GM23338 (cell line): ENCODE measurements around the gene GLA. TPM values are rescaled to one million over a fixed set of nuclear protein-coding genes. Genes with fewer than 3 reads are reported as not detected.

Source experiments
- ATAC-seq: fragments of 200-7000 bp; cut with Tn5 transposase; 3 replicates; pipeline ENCODE4 v1.9.1; 2020
- DNase-seq: peaks from one replicate; pipeline ENCODE4 v3.0.0-alpha.2; 2015; ENCODE audit warnings: low spot score
- H2AFZ ChIP-seq: fragments of 200-600 bp; sonication (generic); 2 replicates; pipeline ENCODE4 v1.8.0; 2016; ENCODE audit warnings: antibody characterized with exemption, mild to moderate bottlenecking, moderate library complexity
- H3F3A ChIP-seq: fragments of 200-600 bp; sonication (generic); replicated peaks from 2 replicates; pipeline ENCODE4 v1.8.0; 2017; ENCODE audit warnings: antibody characterized with exemption, mixed run types, low read depth
- H3K27ac ChIP-seq: fragments of 200-600 bp; sonication (generic); 2 replicates; pipeline ENCODE4 v1.6.1; 2016; ENCODE audit warnings: low read depth
- H3K27me3 ChIP-seq: fragments of 200-600 bp; sonication (generic); 2 replicates; pipeline ENCODE4 v1.8.0; 2016; ENCODE audit warnings: mild to moderate bottlenecking, mixed run types, moderate library complexity; ENCODE audit not compliant: insufficient read depth
- H3K36me3 ChIP-seq: fragments of 200-600 bp; sonication (generic); 2 replicates; pipeline ENCODE4 v1.8.0; 2016; ENCODE audit warnings: mild to moderate bottlenecking; ENCODE audit not compliant: insufficient read depth
- H3K4me1 ChIP-seq: fragments of 200-600 bp; sonication (generic); 2 replicates; pipeline ENCODE4 v1.8.0; 2016; ENCODE audit warnings: mild to moderate bottlenecking, moderate library complexity; ENCODE audit not compliant: insufficient read depth
- H3K4me2 ChIP-seq: fragments of 200-600 bp; sonication (generic); 2 replicates; pipeline ENCODE4 v1.7.1; 2017; ENCODE audit warnings: mixed run types
- H3K4me3 ChIP-seq: fragments of 200-600 bp; sonication (generic); 2 replicates; pipeline ENCODE4 v1.6.1; 2016; ENCODE audit warnings: mixed run types
- H3K79me2 ChIP-seq: fragments of 200-600 bp; sonication (generic); replicated peaks from 2 replicates; pipeline ENCODE4 v1.8.0; 2017; ENCODE audit warnings: mild to moderate bottlenecking; ENCODE audit not compliant: insufficient read depth
- H3K9me2 ChIP-seq: fragments of 200-600 bp; sonication (generic); 2 replicates; pipeline ENCODE4 v1.8.0; 2017; ENCODE audit not compliant: insufficient read depth
- H4K20me1 ChIP-seq: fragments of 200-600 bp; sonication (generic); replicated peaks from 2 replicates; pipeline ENCODE4 v1.8.0; 2017; ENCODE audit warnings: mild to moderate bottlenecking; ENCODE audit not compliant: insufficient read depth
- H3K27ac Mint-ChIP-seq: 2 replicates; pipeline ENCODE4 v1.8.0; 2020; ENCODE audit warnings: inconsistent platforms, mild to moderate bottlenecking, moderate library complexity, mixed read lengths
- H3K27me3 Mint-ChIP-seq: 3 replicates; pipeline ENCODE4 v1.8.0; 2022; ENCODE audit warnings: low read depth, mild to moderate bottlenecking, moderate library complexity, mixed read lengths, inconsistent platforms; ENCODE audit not compliant: insufficient read depth, poor library complexity
- H3K36me3 Mint-ChIP-seq: 3 replicates; pipeline ENCODE4 v1.8.0; 2021; ENCODE audit warnings: low read depth, mild to moderate bottlenecking, inconsistent platforms, moderate library complexity, mixed read lengths
- H3K4me1 Mint-ChIP-seq: 3 replicates; pipeline ENCODE4 v1.8.0; 2020; ENCODE audit warnings: mild to moderate bottlenecking, inconsistent platforms, mixed read lengths
- H3K4me3 Mint-ChIP-seq: 3 replicates; pipeline ENCODE4 v1.8.0; 2021; ENCODE audit warnings: moderate library complexity, mild to moderate bottlenecking, inconsistent platforms, mixed read lengths
- H3K9me3 Mint-ChIP-seq: 3 replicates; pipeline ENCODE4 v1.8.0; 2020; ENCODE audit warnings: moderate library complexity, mild to moderate bottlenecking, inconsistent platforms, mixed read lengths
- CREB1 ChIP-seq: fragments of 250-450 bp; sonication (Bioruptor Pico); IDR thresholded peaks from 2 replicates; pipeline ENCODE4 v1.5.0; 2020; ENCODE audit warnings: low read depth, mild to moderate bottlenecking, moderate library complexity
- EZH2 ChIP-seq: fragments of 200-600 bp; sonication (generic); IDR thresholded peaks from one replicate; pipeline ENCODE4 v1.8.0; 2017; ENCODE audit warnings: antibody characterized with exemption, mild to moderate bottlenecking, low read depth; ENCODE audit not compliant: unreplicated experiment
- EZH2phosphoT487 ChIP-seq: fragments of 200-600 bp; sonication (generic); IDR thresholded peaks from one replicate; pipeline ENCODE4 v1.8.1; 2018; ENCODE audit warnings: antibody characterized with exemption; ENCODE audit not compliant: unreplicated experiment
- NANOG ChIP-seq: IDR thresholded peaks from 2 replicates; pipeline ENCODE4 v1.6.1; 2016; ENCODE audit warnings: antibody characterized with exemption, borderline replicate concordance
- POLR2AphosphoS5 ChIP-seq: IDR thresholded peaks from 2 replicates; pipeline ENCODE4 v1.6.1; 2016; ENCODE audit warnings: antibody characterized with exemption, low read depth
- ZNF114 ChIP-seq: fragments of 250-450 bp; sonication (Bioruptor Pico); IDR thresholded peaks from 2 replicates; pipeline ENCODE4 v1.5.0; 2020; ENCODE audit warnings: mild to moderate bottlenecking, moderate library complexity
- ZNF331 ChIP-seq: fragments of 250-450 bp; sonication (Bioruptor Pico); IDR thresholded peaks from 2 replicates; pipeline ENCODE4 v1.5.0; 2020; ENCODE audit warnings: low read depth, mild to moderate bottlenecking, moderate library complexity
- polyA plus RNA-seq: library from polyadenylated mRNA; unstranded; fragments of >200 nt; fragmentation: Nextera tagmentation; extraction: Ambion mirVana; gene quantifications from 2 replicates; pipeline ENCODE4 v1.2.1, GENCODE V29; 2016
- total RNA-seq: library from RNA; depleted of rRNA; stranded (reverse); fragments of >200 nt; shearing (Covaris generic); gene quantifications from 2 replicates; pipeline ENCODE4 v1.2.3, GENCODE V29; 2014
- TF ChIP-seq, protein P1 (sequence below), 2 experiments: fragments of 200-600 bp in 1 of 2; sonication (generic) in 1 of 2; conservative IDR thresholded peaks; 2 replicates each; pipeline versions ENCODE4 v1.5.1 to v1.6.1; 2016 to 2017; ENCODE audit warnings: antibody characterized with exemption in 2 of 2, low read depth in 2 of 2, mild to moderate bottlenecking in 2 of 2, moderate library complexity in 1 of 2
- TF ChIP-seq, protein P2 (sequence below): IDR thresholded peaks from one replicate; pipeline ENCODE4 v1.6.1; 2018; ENCODE audit warnings: antibody characterized with exemption; ENCODE audit not compliant: unreplicated experiment

Gene GLA
- total and polyA plus RNA-seq, 2 experiments from 2014 or later = 34.7 to 44.4 TPM

DNA sequence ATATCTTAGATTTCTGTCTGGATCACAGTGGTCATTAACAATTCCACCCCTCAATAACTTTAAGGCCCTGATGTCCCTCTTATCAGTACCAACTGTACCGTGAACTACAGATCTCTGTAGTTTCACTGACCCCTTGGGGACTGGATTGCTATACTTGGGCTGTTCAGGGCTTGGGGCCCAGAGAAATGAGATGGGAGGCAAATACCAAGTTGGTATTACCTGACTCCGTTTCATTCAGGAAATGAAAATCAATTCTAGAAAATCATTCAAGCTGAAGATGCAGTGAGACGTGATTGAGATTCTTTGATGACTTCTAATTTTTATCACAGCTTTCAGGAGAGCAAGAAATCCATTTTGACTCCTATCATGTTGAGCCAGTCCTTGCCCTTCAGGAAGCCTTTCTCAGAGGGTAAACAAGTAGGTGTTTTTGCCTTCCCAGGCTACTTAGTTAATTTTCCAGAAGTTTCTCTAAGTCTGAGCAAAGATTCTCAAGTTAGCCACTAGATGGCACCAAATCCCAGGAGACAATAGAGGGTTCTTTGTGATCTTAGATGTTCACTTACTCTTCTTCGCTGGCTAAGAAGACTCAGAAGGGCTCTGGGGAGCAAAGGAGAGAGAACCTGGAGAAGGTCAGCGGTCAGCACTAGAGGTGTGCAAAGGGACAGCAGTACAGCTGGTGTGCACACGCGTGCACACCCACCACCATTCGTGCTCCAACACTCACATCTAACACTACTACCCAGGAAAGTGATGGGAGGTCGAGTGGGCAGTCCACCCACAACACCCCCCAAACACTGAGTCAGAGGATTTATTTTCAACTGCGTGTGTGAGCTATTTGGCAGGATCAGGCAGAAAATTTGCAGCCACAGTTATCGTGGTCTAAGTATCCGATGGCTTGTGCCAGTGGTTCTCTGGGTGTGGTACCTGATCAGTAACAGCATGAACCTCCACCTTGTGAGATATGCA is 7.7 kb upstream of the GLA start:
- no peaks in the 10 kb centered on the region for H3K27me3 ChIP-seq
- Mint-ChIP-seq H3K9me3 (no peaks in the 10 kb centered on the region), H3K27ac (peak overlapping the region; percentile 90), H3K4me1 (peaks cover 31% of the 10 kb centered on the region), H3K4me3 (no peak overlapping the region), H3K27me3 (peaks cover 10% of the 10 kb centered on the region), H3K36me3 (peaks cover 23% of the 10 kb centered on the region)
- ATAC-seq (peak; percentile 38), DNase-seq (peak; percentile 75)
- peak overlapping the region; percentile 89 for H3K27ac ChIP-seq
- no peak overlapping the region for H2AFZ ChIP-seq
- H3K4me3 ChIP-seq = no peak overlapping the region
- H3K4me2 ChIP-seq = no peak overlapping the region
- no peaks in the 10 kb centered on the region; the same call in 1 of the 2 replicates for H3K4me1 ChIP-seq
- H3K79me2 ChIP-seq = peaks cover 20% of the 10 kb centered on the region
- H3K9me2 ChIP-seq = no peaks in the 10 kb centered on the region
- H3K36me3 ChIP-seq = no peaks in the 10 kb centered on the region; the same call in 1 of the 2 replicates
- no peaks in the 10 kb centered on the region for H3F3A ChIP-seq
- H4K20me1 ChIP-seq = no peaks in the 10 kb centered on the region
- TF ChIP-seq, protein P1, sequence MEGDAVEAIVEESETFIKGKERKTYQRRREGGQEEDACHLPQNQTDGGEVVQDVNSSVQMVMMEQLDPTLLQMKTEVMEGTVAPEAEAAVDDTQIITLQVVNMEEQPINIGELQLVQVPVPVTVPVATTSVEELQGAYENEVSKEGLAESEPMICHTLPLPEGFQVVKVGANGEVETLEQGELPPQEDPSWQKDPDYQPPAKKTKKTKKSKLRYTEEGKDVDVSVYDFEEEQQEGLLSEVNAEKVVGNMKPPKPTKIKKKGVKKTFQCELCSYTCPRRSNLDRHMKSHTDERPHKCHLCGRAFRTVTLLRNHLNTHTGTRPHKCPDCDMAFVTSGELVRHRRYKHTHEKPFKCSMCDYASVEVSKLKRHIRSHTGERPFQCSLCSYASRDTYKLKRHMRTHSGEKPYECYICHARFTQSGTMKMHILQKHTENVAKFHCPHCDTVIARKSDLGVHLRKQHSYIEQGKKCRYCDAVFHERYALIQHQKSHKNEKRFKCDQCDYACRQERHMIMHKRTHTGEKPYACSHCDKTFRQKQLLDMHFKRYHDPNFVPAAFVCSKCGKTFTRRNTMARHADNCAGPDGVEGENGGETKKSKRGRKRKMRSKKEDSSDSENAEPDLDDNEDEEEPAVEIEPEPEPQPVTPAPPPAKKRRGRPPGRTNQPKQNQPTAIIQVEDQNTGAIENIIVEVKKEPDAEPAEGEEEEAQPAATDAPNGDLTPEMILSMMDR (conservative IDR thresholded peaks at IDR 0.05; ENCODE audit: low read depth in 2 of 2) = peak; percentile 63 to 66
- TF ChIP-seq ZNF331 = no peak

DNA sequence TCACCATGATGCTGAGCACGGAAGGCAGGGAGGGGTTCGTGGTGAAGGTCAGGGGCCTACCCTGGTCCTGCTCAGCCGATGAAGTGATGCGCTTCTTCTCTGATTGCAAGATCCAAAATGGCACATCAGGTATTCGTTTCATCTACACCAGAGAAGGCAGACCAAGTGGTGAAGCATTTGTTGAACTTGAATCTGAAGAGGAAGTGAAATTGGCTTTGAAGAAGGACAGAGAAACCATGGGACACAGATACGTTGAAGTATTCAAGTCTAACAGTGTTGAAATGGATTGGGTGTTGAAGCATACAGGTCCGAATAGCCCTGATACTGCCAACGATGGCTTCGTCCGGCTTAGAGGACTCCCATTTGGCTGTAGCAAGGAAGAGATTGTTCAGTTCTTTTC is 4.3 kb upstream of the GLA start:
- Histone ChIP-seq H3K27ac (no peak overlapping the region), H3K27me3 (no peaks in the 10 kb centered on the region), H3K9me2 (no peaks in the 10 kb centered on the region), H3K36me3 (no peaks in the 10 kb centered on the region; the same call in 1 of the 2 replicates), H3K79me2 (peaks cover 47% of the 10 kb centered on the region), H2AFZ (no peak overlapping the region), H3K4me1 (peaks cover 2% of the 10 kb centered on the region; the same call in 1 of the 2 replicates), H3K4me2 (no peak overlapping the region), H4K20me1 (no peaks in the 10 kb centered on the region), H3K4me3 (no peak overlapping the region), H3F3A (no peaks in the 10 kb centered on the region)
- H3K4me3 Mint-ChIP-seq = no peak overlapping the region
- DNase-seq (no peak), ATAC-seq (no peak)
- H3K27me3 Mint-ChIP-seq = peaks cover 10% of the 10 kb centered on the region
- H3K27ac Mint-ChIP-seq = no peak overlapping the region
- no peak for TF ChIP-seq ZNF331
- TF ChIP-seq EZH2phosphoT487 = no peak
- TF ChIP-seq EZH2 = no peak
- no peak for TF ChIP-seq NANOG
- TF ChIP-seq, protein P2, sequence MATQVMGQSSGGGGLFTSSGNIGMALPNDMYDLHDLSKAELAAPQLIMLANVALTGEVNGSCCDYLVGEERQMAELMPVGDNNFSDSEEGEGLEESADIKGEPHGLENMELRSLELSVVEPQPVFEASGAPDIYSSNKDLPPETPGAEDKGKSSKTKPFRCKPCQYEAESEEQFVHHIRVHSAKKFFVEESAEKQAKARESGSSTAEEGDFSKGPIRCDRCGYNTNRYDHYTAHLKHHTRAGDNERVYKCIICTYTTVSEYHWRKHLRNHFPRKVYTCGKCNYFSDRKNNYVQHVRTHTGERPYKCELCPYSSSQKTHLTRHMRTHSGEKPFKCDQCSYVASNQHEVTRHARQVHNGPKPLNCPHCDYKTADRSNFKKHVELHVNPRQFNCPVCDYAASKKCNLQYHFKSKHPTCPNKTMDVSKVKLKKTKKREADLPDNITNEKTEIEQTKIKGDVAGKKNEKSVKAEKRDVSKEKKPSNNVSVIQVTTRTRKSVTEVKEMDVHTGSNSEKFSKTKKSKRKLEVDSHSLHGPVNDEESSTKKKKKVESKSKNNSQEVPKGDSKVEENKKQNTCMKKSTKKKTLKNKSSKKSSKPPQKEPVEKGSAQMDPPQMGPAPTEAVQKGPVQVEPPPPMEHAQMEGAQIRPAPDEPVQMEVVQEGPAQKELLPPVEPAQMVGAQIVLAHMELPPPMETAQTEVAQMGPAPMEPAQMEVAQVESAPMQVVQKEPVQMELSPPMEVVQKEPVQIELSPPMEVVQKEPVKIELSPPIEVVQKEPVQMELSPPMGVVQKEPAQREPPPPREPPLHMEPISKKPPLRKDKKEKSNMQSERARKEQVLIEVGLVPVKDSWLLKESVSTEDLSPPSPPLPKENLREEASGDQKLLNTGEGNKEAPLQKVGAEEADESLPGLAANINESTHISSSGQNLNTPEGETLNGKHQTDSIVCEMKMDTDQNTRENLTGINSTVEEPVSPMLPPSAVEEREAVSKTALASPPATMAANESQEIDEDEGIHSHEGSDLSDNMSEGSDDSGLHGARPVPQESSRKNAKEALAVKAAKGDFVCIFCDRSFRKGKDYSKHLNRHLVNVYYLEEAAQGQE = no peak
- no peak for TF ChIP-seq CREB1 (CRISPR knock-in tag)
- no peak for TF ChIP-seq ZNF114 (CRISPR knock-in tag)
- TF ChIP-seq POLR2AphosphoS5 = no peak
- H3K36me3 Mint-ChIP-seq = peaks cover 19% of the 10 kb centered on the region
- no peaks in the 10 kb centered on the region for H3K9me3 Mint-ChIP-seq
- peaks cover 17% of the 10 kb centered on the region for H3K4me1 Mint-ChIP-seq
